GM18520 (cell line): Measurements from ENCODE around the gene C3orf70.
"Not testable (repeated sequence)": the region's sequence is repeated elsewhere in the genome, so short reads cannot be mapped to it uniquely, and the experiment has no call there.

ENCODE experiments used
- ATAC-seq: cut with Tn5 transposase; IDR thresholded peaks from one replicate; pipeline ENCODE4 v1.9.1; 2021; ENCODE audit not compliant: unreplicated experiment

C3orf70 gene

GRCh38 chr3:185151101-185151963 lies 1.5 kb downstream of the C3orf70 start:
- ATAC-seq = no peak

DNA sequence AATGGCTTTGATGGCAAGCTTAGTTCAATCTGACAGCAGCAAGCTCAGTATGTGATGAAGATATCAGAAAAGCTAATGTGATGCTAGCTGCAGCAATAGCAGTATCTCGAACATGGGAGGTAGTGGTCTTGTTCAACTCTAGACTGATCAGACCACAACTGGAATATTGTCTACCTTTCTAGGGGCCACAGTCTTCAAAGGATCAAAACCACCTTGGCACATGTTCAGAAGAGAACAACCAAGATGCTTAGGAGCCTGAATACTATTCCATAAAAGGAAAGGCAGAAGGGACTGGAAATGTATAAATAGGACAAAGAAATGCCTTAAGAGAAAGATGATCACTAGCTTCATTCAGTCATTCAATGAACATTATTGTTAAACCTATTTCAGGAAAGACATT lies 2.3 kb downstream of the C3orf70 start:
- no peak for ATAC-seq

GRCh38 chr3:185149591-185149990 lies 3.3 kb downstream of the C3orf70 start:
- ATAC-seq = no peak

- ATAC-seq = no peak
Measured at GRCh38 chr3:185145511-185145910, 7.3 kb downstream of the C3orf70 start.

DNA sequence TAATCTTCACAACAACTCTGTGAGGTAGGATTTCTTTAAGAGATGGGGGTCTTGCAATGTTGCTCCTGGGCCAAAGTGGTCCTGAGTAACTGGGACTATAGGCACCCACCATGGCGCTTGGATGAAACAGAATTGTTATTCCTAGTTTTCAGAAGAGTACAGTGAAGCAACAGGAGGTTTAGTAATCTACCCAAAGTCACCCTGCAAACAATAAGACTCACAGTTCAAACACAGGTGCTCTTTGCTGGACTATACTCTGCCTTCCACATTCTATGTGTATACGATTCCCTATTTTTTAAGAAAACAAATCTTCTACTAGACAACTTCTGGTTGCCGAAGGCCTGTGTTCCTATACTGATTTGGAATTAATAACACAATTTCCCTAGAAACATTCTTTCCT lies 8.1 kb downstream of the C3orf70 start:
- no peak for ATAC-seq

DNA sequence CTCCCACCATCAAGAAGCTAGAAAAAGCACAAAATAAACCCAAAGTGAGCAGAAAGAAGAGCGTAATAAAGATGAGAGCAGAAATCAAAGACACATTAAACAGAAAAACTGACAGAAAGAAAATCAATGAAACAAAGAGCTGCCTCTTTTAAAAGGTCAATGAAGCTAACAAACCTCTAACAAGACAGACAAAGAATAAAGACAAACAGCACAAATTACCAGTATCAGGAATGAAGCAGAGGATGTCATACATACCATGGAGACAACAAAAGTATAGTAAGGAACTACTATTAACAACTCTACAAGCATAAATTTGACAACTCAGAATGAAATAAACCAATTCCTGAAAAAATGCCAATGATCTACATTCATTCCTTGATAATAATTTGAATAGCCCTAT lies 15.0 kb downstream of the C3orf70 start:
- ATAC-seq = no peak

DNA sequence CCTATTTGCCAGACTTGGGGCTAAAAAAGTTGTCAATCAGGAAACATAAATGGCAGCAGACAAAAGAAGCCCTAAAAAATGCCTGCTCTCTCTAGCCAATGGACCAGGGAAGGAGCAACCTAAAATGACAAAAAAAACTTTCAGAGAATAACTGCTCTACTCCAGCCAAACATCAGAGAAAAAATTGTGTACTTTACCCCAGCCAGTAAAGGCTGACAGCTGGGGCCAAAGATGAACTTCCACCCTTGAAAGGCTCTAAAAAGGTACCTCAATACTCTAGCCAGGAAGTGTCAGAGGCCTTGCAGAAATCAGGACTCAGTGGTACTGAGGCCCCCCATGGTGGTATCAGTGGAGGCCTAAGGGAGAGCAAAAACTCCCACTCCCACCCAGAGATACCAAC lies 18.4 kb downstream of the C3orf70 start:
- ATAC-seq = no peak

DNA sequence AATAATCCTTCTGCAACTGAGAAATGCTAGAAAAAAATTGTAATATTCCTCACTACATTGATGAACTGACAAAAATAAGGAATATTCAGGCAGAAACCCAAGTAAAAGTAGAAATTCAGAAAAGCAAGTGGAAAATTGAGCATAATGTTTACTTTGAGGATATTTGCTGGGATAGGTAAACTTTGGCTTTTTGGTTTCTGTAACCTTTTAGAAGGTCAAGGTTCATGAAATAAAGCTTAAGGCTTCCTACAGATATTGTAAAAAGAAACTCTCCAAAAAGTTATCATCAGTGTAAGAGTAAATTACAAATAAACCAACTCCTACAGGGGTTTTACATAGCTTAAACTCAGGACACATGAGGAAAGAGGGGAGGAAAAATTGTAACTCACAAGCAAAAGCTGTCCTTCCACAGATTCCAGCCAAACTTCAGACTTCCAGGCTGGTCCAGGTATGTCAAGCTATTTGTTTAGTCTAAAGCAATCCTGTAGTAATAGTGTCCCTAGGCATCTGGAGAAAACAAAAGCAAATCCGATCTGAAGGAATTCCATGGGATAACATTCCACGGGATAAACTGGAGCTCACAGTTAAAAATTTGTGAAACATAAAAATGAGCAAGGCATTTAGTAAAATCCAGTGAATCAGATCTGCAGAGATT lies 21.1 kb downstream of the C3orf70 start:
- no peak for ATAC-seq

DNA sequence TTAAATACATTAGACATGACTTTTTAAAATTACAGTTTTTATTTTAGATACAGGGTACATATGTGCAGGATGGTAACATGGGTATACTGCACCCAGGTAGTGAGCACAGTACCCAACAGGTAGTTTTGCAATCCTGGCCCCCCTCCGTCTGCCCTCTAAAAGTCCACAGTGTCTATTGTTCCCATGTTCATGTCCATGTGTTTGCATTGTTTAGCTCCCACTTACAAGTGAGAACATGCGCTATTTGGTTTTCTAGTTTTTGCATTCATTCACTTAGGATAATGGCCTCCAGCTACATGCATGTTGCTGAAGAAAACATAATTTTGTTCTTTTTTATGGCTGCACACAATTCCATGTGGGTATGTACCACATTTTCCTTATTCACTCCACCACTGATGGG lies 23.8 kb downstream of the C3orf70 start:
- no peak for ATAC-seq

DNA sequence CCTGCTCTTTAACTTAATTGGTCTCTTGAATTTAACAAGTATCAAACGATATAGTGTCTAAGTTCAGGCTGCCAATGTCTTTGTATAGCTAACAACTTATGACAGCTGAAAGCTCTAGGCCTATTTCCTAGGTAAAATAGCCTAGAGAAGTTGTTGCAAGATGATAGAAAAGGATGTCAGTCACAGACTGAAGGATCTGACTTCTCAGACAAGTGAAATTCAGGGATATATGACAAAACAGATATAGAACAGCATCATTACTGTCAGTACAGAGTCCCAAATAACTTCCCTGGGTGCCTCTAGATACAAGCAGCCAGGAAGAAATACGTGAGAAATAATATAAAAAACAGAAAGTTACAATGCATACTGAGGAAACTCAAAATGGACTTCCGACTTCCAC lies 26.7 kb downstream of the C3orf70 start:
- ATAC-seq = no peak

DNA sequence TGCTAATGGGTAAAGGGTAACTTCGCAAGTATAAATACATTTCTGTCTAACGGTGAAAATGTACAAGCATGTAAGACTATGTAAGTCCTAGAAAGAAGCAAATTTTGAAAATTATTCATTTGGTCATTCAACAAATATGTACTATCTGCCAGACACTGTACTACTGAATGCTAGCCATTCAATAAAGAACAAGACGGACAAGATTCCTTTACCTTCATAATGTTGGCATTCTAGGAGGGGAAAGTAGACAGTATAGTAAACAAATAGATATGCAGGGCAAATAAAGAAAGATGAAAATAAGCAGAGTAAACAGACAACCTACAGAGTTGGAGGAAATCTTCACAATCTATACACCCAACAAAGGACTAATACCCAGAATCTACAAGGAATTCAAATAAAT lies 32.7 kb downstream of the C3orf70 start:
- no peak for ATAC-seq

DNA sequence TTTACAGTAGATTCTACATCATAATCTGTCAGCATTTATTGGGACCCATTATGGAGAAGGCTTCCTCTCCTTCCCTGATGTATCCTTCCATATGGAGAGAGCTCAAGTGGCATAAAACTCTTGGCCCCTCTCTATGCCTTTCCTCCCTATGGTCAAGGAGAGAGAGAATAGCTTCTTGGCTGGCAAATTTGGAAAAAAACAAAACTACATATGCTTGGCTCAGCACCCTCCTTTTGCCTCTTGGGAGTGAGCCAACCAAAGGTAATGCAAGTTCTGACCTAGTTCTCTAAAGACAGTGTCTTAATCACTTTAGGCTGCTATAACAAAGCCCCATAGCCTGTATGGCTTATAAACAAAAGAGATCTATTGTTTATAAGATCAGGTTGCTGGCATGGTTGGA lies 37.5 kb downstream of the C3orf70 start:
- no peak for ATAC-seq

DNA sequence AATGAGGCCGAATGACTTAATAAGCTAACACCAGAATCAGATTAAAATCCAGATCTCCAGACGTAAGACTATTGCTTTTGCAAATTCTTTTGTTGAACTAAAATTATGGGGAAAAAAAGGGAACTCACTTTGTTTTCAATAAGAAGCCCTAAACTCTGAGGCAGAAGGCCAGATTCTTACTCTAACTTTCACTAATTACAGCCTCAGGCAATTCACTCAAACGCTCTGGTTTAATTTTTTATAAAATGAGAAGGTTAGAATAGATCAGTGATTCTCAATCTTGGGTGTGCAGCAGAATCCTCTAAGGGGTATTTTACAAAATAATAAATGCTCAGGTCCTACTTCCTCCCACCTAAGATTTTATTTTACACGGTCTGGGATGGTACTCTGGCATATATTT lies 38.1 kb downstream of the C3orf70 start:
- no peak for ATAC-seq

GRCh38 chr3:185112186-185112585 lies 40.7 kb downstream of the C3orf70 start:
- ATAC-seq = no peak

DNA sequence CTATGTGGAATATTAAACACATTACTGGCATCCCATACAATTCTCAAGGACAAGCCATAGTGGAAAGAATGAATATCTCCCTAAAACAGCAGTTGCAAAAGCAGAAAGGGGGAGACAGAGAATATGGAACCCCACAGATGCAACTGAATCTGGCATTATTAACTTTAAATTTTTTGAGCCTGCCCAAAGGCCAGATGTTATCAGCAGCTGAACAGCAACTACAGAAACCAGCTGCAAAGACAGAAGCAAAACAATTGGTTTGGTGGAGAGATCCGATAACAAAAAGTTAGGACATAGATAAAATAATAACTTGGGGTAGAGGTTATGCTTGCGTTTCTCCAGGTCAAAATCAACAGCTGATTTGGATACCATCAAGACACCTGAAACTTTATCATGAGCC lies 43.8 kb downstream of the C3orf70 start:
- ATAC-seq = not testable (repeated sequence)

DNA sequence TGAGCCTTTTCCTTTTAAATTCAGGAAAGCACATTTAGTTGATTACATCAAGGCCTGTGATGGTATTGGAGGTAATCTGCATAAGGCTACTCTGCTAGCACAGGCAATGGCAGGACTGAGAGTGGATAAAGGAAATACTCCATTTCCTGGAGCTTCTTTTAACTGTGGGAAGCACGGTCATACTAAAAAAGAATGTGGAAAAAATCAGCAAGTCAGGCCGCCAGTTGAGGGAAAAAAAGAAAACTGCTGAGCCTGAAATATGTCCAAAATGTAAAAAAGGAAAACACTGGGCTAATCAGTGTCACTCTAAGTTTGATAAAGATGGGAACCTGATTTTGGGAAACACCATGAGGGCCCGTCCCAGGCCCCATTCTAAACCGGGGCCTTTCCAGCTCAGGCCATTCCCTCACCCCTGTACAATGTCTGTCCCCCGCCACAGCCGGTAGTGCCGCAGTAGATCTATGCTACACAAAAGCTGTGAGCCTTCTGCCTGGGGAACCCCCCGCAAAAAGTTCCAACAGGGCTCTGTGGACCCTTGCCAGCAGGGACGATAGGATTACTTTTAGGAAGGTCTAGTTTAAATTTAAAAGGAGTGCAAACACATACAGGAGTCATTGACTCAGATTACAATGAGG lies 46.5 kb downstream of the C3orf70 start:
- ATAC-seq = not testable (repeated sequence)

DNA sequence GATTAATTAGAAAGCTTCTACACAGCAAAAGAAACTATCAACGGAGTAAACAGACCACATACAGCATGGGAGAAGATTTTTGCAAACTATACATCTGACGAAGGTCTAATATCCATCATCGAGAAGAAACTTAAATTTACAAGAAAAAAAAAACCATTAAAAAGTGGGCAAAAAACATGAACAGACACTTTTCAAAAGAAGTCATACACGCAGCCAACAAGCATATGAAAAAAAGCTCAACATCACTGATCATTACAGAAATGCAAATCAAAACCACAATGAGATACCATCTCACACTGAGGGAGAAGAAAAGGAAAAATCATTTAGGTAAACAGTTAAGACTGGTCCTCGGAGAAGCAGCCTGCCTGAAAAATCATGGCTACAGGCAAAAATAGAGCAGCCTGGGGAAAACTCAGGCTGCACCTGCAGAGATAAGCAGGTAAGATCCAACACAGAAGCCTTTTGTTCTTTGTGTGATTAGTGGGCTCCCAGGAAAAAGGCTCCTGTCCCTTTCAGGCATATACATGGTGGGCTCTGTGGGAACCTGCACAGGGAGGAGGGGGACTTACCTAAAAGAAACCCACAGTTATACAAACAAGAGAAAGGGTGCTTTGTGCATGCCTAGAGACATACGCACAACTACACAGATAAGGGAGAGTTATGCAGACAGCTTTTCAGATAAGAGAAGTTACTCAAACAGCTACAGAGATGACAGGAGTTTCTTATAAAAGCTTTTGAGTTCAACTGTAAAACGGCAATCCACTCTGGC lies 49.3 kb downstream of the C3orf70 start:
- ATAC-seq = no peak

DNA sequence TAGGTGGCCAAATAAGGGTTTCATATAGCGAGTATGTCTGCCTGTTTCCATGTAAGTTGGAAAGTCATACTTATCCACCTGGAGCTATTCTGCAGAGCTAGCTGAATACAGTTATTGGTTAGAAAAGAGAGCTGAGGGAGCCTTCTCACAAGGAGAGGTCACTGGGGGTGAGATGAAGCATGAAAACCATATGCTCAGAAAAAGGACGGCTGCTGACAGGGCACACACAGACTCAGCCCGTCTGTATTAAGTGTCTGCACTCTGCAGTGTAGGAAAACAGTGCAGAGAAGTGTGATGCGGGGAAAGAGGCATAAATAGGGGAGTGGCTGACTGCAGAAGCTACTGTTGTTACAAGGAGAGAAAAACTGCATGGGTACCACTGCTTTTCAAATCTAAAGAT lies 58.2 kb downstream of the C3orf70 start:
- ATAC-seq = no peak

DNA sequence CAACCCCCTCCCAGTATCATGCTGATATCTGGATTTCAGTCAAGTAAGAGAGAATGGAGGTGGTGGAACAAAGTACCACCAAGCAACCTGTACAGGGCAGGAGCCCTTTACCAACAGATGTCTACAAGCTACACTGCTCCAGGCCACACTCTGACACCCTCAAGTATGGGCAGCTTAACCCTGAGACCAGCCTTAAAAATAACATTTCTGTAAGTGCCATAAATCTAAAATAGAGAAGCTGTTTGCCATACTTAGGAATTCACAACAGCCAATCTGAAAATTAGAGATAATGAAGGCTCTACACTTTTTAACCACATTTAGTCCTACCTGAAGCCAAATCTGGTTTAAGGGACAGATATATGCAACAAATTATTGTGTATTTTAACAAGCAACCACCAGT lies 59.7 kb downstream of the C3orf70 start:
- ATAC-seq = no peak

DNA sequence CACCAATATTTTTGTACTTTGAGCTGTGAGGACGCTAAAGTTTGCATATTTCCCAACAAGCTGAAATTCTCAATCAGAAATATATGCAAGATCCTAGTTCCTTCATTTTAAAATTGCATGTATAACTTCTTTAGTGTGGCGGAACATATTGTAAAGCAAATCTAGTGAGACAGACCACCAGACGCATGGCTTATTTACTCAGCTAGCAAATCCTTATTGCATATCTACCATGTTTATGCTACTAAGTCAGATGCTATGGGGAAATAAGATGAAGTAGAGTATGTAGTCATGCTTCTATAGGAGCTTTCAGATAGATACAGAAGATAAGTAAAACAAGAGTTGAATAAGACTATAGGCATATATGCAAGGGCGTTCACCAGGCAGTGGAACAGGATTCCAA lies 62.0 kb downstream of the C3orf70 start:
- no peak for ATAC-seq

DNA sequence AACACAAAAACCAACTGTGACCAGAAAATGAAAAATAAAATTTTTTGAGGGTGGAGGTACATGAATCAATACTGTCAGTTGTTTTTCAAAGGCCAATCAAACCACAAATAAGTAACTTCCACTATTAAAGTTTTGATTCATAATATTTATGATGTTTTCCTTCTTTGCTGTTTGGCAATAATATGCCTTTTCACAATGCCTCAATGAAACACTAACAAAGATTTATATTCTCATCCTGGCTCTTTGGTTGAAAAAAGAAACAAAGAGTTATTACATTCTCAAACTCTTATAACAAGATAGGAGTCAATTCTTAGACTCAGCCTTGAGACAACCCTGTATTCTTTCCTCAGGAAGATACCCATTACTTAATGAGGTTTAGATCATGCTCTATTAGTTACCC lies 63.1 kb downstream of the C3orf70 start:
- no peak for ATAC-seq
